GM18498 (cell line): ENCODE data around the gene HBE1.
"Not testable (repeated sequence)": the region's sequence is repeated elsewhere in the genome, so short reads cannot be mapped to it uniquely, and the experiment has no call there.

ENCODE experiments used
- ATAC-seq: cut with Tn5 transposase; IDR thresholded peaks from one replicate; pipeline ENCODE4 v1.9.1; 2021; ENCODE audit warnings: mild to moderate bottlenecking, moderate library complexity; ENCODE audit not compliant: unreplicated experiment

HBE1 gene

DNA sequence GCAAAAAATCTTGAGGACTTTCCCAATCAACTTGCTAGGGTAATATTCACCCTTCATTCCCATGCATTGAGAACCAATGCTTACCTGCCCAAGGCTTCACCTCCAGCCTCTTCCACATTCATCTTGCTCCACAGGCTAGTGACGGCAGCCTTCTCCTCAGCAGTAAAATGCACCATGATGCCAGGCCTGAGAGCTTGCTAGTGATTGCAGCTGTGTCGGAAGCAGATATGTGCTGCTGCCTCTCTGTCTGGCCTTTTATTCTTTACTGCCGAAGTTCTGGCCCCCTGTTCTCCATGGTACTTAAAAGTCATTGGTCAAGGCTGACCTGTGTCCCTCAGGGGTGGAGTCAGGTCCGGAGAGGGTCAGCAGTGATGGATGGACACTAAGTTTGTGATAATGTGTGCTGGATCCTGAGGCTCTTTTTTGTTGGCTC, at the start of gene HBE1:
Gene HBE1 (minus strand): TSS at position 231 of the 433 bp plus-strand sequence. CDS start 55 bp downstream, at position 176.
- no peak for ATAC-seq

DNA sequence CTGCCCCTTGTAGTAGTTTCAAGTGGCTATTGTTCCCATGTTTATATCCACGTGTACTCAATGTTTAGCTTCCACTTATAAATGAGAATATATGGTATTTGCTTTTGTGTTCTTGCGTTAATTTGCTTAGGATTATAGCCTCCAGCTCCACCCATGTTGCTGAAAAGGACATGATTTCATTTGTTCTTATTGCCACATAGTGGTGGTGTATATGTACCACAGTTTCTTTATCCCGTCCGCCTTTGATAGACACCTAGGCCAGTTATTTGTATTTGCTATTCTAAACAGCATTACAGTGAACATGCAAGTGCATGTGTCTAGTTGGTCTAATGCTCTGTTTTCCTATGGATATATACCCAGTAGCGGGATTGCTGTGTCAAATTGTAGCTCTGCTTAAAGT, 47.5 kb upstream of the HBE1 start:
- ATAC-seq, result no peak

DNA sequence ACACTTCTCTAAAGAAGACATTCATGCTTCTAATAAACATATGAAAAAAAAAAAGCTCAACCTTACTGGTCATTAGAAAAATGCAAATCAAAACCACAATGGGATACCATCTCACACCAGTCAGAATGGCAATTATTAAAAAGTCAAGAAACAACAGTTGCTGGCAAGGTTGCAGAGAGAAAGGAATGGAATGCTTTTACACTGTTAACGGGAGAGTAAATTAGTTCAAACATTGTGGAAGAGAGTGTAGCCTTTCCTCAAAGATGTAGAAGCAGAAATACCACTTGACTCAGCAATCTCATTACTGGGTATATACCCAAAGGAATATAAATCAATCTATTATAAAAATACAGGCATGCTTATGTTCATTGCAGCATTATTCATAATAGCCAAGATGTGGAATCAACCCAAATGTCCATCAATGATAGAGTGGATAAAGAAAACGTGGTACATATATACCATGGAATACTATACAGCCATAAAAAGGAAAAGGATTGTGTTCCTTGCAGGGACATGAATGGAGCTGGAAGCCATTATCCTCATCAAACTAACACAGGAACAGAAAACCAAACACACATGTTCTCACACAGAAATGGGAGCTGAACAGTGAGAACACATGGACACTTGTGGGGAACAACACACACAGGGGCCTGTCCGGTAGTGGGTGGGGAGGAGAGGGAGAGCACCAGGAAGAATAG, 43.7 kb upstream of the HBE1 start:
- not testable (repeated sequence) for ATAC-seq

DNA sequence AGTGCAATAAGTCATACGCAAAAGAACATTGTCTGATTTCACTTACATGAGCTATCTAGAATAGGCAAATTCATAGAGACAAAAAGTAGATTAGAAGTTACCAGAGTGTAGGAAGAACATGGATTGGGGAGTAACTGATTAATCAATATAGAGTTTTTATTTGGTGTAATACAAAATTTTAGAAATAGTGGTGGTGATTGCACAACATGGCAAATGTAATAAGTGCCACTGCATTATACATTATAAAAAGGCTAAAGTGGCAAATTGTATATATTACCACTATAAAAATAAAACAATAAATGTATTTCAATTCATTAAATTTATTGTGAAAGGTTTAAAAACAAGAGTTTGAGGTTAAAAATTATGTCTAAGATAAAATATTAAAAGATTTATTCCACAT, 40.7 kb upstream of the HBE1 start:
- no peak for ATAC-seq

DNA sequence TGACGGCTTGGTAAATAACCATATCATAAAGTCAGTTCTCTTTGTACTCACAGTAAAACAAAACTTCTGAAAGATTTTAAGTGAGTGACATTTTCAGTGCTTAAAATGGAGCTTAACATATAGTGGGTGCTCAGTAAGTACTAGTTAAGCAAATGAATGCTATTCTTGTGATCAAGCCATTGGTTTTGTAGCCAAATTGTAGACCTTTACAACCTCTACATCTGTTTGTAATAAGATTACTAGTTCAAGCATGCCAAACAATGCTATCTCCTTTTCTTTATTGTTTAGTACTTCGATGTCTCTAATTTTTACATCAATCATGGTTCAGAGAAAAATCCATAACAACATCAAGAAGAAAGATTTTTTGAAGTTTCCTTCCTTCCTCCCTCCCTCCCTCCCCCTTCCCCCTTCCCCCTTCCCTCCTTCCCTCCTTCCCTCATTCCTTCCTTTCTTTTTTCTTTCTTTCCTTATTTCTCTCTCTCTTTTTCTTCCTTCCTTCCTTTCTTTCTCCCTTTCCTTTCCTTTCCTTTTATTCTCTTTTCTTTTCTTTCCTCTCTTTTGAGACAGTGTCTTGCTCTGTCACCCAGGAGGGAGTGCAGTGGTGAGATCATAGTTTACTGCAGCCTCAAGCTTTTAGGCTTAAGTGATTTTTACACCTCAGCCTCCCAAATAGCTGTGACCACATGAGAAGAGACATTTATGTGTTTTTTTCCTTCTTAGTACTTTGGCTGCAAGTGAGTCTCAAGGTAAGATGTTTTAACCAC, 37.7 kb upstream of the HBE1 start:
- no peak for ATAC-seq

DNA sequence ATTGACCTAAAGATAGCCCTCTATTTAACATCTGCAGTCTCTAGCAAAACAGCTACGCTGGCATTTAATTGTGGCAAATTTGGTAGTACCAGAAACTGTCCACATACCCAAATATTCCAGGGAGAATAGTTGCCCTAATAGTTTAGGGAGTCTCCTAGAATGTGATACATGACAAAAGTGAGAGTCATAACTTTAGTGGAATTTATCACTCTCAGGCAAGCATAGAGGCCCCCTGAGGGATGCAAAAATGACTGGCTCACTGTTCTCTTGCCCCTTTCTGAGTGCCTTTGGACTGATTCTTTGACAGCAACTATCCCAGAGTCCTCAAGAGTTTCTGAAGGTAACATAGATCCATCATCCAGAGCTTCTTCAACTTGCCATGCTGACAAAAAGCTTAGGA, 34.3 kb upstream of the HBE1 start:
- no peak for ATAC-seq

DNA sequence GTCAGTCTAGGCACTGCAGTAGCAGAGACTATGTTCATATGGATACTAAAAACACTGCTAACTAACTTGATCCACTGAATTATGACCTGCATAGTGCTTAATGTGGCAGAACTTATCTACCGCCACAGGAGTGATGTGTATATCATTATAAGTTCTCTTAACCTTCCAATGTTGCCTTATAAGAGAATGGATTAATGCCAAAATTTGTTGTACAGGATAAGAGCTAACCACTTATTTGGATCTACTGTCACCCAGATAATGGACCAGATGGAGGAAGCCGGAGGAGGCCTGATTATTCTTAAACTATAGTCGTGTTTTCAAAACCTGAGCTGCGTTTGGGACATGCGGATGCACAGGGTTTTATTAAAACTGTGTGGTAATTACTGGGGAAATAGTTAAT, 33.9 kb upstream of the HBE1 start:
- no peak for ATAC-seq

DNA sequence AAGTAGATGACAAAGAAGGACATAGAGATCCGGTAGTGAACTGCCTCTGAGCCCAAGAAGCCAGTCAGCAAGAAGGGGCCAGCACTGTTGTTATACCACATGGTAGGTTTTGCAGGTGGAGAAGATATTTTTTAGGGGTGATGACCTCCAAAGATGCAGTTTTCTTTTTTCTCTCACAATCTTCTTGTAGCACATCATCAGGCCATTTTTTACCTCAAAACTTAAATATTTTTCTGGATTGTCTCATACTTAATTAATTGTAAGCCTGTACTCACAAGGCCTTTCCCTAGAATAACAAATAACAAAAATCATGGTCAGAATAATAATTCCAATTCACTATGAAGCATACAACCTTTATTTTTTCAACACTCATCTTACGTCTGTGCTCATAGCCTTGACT, 32.1 kb upstream of the HBE1 start, which contains the start of gene OR51B4:
Gene OR51B4 (minus strand): TSS at position 101 of the 400 bp plus-strand sequence. CDS start 0 bp downstream, at position 101.
- no peak for ATAC-seq

DNA sequence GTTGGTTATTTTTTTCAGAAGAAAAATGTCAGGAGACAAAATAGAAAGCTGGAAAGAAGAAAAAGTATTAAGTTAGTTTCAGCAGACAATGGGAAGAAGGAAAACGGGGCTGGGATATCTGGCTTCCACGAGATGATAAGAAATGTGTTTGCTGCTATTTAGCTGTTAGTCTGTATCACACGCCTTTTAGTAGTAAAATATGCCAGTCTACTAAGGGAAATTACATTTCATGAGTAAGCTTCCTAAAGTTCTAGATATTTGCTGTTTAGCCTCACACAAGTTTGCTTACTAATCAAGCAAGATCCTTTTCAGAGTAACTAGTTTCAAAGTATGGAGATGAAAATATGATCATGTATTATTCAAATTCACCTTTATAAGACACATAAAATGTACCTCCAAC, 30.5 kb upstream of the HBE1 start:
- ATAC-seq, result no peak

DNA sequence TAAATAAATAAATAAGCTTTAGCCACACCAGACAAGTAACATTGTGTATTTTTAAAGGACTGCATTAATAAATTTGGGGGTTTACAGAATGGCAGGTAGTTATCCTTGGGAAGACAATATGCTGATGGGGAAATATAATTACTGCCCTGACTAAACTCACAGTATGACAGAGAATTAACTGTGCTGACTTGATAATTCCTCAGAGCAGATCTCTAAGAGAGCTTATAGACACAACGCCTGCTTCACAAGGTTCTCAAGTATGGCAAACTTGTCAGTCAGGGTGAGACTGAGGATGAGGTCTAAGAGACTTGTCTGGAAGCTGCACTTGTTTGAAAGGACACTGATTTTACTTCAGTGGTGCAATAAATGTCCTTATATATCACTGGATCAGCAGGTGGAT, 28.7 kb upstream of the HBE1 start:
- no peak for ATAC-seq

DNA sequence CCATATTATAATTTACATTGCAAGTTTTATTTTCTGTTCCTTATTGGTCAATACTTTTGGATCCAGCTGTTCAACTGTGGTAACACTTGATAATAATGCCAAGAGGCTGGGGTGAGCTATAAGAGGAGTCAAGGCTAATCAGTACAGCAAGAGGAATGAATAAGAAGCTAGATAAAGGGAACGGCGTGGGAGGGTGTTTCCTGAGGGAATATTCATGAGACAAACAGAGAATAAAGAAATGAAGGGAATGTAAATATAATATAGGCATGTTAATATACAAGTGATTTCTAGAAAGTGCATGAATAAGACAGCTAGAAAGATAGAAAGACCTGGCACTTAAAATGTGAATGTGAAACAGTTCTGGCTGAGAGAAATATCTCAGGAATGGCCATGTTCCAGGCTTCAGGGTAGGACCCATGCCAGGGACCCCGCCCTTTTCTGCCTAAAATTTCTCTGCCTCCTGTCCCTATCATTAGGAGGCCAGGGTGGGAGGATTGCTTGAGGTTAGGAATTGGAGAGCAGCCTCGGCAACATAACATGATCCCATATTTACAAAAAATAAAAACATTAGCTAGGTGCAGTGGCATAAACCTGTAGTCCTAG, 28.1 kb upstream of the HBE1 start:
- no peak for ATAC-seq

DNA sequence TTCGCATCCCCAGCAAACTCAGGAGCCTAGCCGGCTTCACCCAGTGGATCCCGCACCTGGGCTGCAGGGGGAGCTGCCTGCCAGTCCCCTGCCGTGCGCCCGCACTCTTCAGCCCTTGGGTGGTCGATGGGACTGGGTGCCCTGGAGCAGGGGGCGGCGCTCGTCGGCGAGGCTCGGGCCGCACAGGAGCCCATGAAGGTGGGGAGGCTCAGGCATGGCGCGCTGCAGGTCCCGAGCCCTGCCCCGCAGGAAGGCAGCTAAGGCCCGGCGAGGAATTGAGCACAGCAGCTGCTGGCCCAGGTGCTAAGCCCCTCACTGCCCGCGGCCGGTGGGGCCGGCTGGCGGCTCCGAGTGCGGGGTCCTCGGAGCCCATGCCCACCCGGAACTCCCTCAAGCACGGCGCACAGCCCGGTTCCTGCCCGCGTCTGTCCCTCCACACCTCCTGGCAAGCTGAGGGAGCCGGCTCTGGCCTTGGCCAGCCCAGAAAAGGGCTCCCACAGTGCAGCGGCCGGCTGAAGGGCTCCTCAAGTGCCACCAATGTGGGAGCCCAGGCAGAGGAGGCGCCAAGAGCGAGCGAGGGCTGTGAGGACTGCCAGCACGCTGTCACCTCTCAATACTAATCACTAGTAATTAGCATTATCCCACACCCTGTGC, 24.7 kb upstream of the HBE1 start:
- ATAC-seq, result not testable (repeated sequence)

DNA sequence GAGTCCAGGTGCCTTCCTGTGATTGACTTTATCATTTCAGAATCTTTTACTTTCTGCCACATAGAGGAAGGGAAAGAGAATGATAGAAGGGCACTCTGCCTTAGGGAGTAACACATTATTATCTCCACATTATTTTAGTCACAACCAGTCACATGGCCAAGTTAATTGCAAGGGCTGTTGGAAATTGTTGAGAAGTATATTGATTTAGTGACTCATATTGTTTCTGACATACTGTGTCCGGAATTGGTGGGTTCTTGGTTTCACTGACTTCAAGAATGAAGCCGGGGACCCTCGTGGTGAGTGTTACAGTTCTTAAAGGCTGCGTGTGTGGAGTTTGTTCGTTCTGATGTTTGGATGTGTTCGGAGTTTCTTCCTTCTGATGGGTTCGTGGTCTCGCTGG, 23.3 kb upstream of the HBE1 start:
- no peak for ATAC-seq

DNA sequence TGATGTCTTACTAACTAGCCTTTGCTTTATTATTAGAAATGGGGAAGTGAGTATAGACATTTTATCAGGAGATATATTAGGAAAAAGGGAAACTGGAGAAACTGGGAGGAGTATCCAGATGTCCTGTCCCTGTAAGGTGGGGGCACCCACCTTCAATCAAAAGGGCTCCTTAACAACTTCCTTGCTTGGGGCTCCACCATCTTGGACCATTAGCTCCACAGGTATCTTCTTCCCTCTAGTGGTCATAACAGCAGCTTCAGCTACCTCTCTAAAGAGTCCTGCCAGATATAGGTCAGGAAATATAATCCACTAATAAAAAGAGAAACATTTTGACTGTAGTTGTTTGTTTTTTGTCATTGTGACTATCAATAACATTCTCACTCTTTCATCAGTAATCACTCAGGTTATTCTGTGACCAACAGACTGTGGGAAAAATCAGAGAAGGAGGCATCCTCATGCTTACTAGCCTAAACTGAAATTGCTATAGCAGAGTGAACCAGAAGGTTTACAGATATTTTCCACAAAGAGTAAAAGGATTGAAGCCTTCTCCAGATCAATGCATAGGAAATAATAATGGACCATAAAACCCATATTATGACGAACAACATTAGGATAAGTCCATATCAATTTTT, 21.6 kb upstream of the HBE1 start:
- peak; percentile 98 for ATAC-seq

DNA sequence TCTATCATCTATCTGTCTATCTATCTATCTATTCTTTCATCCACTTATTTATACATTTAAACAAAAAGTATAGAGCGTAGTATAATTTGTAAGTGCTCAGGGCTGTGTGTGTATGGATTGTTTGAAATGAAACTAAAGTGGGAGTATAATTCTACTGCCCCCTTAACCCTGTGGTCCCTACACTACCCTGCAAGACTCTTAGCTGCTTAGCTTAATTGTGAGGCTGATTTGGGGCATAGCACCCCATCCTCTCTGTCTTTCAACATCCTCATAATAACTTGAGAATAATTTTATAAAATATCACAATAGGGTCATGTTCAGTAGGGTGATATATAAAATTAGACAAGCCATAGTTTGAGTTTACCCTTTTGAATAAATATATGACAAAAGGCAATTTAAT, 20.4 kb upstream of the HBE1 start:
- no peak for ATAC-seq

DNA sequence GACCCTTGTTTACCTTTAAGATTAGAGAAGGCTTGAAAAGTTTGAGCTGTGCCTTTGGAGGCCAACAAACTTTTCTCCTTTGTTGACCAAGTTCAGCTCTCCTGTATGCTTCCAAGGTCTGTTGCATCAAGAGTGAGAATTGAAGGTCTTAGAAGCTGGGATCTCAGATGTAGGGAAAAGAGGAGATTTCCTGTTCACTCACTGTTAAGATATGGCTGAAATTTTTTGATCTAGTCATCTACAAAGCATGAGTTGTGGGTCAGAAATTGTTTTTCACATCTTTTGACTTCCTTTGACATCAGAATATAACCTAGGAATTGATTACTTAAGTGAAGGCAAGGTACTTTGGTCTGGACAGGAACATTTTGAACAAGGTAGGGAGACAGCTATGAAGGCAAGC, 20.0 kb upstream of the HBE1 start:
- no peak for ATAC-seq

DNA sequence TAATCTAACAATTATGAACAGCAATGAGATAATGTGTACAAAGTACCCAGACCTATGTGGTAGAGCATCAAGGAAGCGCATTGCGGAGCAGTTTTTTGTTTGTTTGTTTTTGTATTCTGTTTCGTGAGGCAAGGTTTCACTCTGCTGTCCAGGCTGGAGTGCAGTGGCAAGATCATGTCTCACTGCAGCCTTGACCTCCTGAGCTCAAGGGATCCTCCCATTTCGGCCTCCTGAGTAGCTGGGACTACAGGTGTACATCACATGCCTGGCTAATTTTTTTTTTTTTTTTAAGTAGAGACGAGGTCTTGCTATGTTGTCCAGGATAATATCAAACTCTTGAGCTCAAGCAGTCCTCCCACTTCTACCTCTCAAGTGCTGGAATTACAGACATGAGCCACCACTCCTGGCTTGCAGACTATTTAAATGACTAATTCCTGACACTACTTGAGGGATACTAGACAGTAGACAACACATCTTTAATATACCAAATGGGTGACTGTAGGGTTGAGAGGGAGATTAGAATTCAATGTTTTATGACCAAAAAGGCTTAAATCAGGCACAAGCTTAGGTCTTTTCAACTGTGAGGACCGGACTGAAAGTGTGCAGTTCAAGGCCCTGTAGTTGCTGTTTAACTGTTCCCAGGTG, 19.3 kb upstream of the HBE1 start:
- ATAC-seq, result no peak

DNA sequence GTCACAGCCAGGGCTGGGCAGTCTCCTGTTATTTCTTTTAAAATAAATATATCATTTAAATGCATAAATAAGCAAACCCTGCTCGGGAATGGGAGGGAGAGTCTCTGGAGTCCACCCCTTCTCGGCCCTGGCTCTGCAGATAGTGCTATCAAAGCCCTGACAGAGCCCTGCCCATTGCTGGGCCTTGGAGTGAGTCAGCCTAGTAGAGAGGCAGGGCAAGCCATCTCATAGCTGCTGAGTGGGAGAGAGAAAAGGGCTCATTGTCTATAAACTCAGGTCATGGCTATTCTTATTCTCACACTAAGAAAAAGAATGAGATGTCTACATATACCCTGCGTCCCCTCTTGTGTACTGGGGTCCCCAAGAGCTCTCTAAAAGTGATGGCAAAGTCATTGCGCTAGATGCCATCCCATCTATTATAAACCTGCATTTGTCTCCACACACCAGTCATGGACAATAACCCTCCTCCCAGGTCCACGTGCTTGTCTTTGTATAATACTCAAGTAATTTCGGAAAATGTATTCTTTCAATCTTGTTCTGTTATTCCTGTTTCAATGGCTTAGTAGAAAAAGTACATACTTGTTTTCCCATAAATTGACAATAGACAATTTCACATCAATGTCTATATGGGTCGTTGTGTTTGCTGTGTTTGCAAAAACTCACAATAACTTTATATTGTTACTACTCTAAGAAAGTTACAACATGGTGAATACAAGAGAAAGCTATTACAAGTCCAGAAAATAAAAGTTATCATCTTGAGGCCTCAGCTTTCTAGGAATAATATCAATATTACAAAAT, 18.6 kb upstream of the HBE1 start:
- no peak for ATAC-seq

DNA sequence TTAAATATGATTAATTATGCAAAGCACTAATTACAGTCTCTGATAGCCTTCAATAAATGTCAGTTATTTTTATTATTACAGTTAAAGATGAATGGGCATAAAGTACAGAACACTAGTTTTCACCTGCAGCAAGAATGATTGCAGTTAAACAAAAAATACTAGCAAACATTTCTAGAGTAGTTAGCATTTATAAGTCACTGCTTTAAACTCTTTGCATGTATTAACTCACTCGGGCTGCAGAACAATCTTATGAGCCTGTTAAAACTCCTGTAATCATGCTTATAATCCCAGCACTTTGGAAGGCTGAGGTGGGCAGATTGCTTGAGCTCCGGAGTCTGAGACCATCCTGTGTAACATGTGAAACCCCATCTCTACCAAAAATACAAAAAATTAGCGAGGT, 17.2 kb upstream of the HBE1 start:
- ATAC-seq, result no peak

DNA sequence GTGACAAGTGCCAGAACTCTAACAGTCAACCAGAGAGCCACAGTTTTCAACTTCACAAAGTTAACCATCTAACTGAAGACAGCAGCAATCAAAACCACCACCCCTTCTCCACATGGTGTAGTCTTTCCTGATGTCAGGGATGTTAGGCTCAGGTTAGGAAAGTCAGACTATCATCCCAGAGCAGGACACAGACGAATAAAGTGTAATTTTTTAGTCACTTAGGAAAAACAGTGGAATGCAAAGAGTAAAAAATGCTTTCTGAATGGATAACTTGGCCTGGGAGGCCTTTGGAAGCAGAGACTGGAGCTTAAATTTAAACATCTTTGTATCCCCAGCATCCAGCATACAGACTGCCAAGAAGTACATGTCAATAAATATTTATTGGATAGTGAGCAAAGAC, 16.6 kb upstream of the HBE1 start:
- no peak for ATAC-seq
